SK-N-SH treated with all-trans-retinoic acid at 6 μM for 48 hours (cell line): Measurements from ENCODE around the gene IFT57.

ENCODE experiments used
- ARNTL ChIP-seq: fragments of 450-650 bp; formaldehyde crosslinking; IDR thresholded peaks from 2 replicates; pipeline ENCODE4 v1.5.0; 2020; ENCODE audit warnings: low read depth, mild to moderate bottlenecking, moderate library complexity, borderline replicate concordance
- BACH2 ChIP-seq: fragments of 250-450 bp; sonication (Bioruptor Pico); IDR thresholded peaks from 2 replicates; pipeline ENCODE4 v1.9.0; 2021; ENCODE audit warnings: mild to moderate bottlenecking, borderline replicate concordance
- CREB5 ChIP-seq: fragments of 250-450 bp; sonication (Bioruptor Pico); IDR thresholded peaks from 2 replicates; pipeline ENCODE4 v1.5.1; 2020; ENCODE audit warnings: low read depth, mild to moderate bottlenecking, moderate library complexity
- CSDC2 ChIP-seq: fragments of 250-450 bp; sonication (Bioruptor Pico); IDR thresholded peaks from 2 replicates; pipeline ENCODE4 v1.5.0; 2020; ENCODE audit warnings: mild to moderate bottlenecking, moderate library complexity
- PATZ1 ChIP-seq: fragments of 250-450 bp; sonication (Bioruptor Pico); IDR thresholded peaks from 2 replicates; pipeline ENCODE4 v1.8.0; 2020; ENCODE audit warnings: mild to moderate bottlenecking, moderate library complexity, borderline replicate concordance
- RARB ChIP-seq: fragments of 250-450 bp; sonication (Bioruptor Pico); IDR thresholded peaks from 2 replicates; pipeline ENCODE4 v1.8.0; 2021; ENCODE audit warnings: mild to moderate bottlenecking, moderate library complexity
- ZFP3 ChIP-seq: fragments of 250-450 bp; sonication (Bioruptor Pico); IDR thresholded peaks from 2 replicates; pipeline ENCODE4 v1.5.0; 2020; ENCODE audit warnings: mild to moderate bottlenecking, moderate library complexity

GRCh38 chr3:108178676-108179075 lies 43.5 kb downstream of the IFT57 start:
- TF ChIP-seq CSDC2 (CRISPR knock-in tag) = no peak
- no peak for TF ChIP-seq ARNTL (CRISPR knock-in tag)
- TF ChIP-seq CREB5 (CRISPR knock-in tag) = no peak
- no peak for TF ChIP-seq ZFP3 (CRISPR knock-in tag)
- TF ChIP-seq PATZ1 (CRISPR knock-in tag) = no peak
- TF ChIP-seq BACH2 (CRISPR knock-in tag) = no peak
- TF ChIP-seq RARB (CRISPR knock-in tag) = no peak
